ENCODE measurements around the gene RNF144A. TPM values are rescaled to one million over a fixed set of nuclear protein-coding genes. Genes with fewer than 3 reads are reported as not detected.
"Not testable (repeated sequence)": the region's sequence is repeated elsewhere in the genome, so short reads cannot be mapped to it uniquely, and the experiment has no call there.

RNF144A gene
- total and polyA plus RNA-seq, 8 donors, result 1.4 to 71.4 (median 5.6) TPM

DNA sequence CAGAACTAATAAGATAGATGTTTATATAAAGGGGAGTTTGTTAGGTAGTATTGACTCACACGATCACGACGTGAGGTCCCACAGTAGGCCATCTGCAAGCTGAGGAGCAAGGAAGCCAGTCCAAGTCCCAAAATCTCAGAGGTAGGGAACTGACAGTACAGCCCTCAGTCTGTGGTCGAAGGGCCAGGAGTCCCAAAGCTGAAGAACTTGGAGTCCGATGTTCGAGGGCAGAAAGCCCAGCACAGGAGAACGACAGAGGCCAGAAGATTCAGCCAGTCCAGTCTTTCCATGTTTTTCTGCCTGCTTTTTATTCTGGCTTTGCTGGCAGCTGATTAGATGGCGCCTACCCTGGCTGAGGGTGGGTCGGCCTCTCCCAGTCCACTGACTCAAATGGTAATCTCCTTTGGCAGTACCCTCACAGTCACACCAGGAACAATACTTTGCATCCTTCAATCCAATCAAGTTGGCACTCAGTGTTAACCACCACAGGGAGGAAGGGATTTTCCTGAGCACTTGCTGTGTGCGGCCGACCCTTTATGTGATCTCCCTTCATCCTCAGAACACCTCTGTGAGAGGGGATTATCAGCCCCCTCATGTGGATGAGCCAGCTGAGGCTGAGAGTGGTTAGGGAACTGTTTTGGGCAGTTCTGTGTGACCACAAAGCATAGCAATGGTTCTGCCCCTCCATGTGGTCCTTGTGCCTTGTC, 78.3 kb downstream of the RNF144A start:
- Histone ChIP-seq H3K9me3 (no peaks in the 10 kb centered on the region), H3K27ac (no peak overlapping the region), H3K4me3 (no peak overlapping the region), H3K27me3 (no peaks in the 10 kb centered on the region), H3K4me1 (peaks cover 0 to 12% (median 0%) of the 10 kb centered on the region in 4 donors), H3K36me3 (no peaks in the 10 kb centered on the region)
- DNase-seq, result no peak
- intact Hi-C loops (cut with DNase I; ENCODE audit: low total_unique reads), result no loop called here
- 87 to 91% (median 89%) methylated on average over 11 of the region's 11 CpGs for WGBS, 5 donors
- TF ChIP-seq POLR2A (IDR thresholded peaks at IDR 0.05) (no peak), POLR2AphosphoS5 (IDR thresholded peaks at IDR 0.05) (no peak), EP300 (IDR thresholded peaks at IDR 0.05) (no peak)
- TF ChIP-seq, protein P1, sequence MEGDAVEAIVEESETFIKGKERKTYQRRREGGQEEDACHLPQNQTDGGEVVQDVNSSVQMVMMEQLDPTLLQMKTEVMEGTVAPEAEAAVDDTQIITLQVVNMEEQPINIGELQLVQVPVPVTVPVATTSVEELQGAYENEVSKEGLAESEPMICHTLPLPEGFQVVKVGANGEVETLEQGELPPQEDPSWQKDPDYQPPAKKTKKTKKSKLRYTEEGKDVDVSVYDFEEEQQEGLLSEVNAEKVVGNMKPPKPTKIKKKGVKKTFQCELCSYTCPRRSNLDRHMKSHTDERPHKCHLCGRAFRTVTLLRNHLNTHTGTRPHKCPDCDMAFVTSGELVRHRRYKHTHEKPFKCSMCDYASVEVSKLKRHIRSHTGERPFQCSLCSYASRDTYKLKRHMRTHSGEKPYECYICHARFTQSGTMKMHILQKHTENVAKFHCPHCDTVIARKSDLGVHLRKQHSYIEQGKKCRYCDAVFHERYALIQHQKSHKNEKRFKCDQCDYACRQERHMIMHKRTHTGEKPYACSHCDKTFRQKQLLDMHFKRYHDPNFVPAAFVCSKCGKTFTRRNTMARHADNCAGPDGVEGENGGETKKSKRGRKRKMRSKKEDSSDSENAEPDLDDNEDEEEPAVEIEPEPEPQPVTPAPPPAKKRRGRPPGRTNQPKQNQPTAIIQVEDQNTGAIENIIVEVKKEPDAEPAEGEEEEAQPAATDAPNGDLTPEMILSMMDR (IDR thresholded peaks at IDR 0.05), result no peak

DNA sequence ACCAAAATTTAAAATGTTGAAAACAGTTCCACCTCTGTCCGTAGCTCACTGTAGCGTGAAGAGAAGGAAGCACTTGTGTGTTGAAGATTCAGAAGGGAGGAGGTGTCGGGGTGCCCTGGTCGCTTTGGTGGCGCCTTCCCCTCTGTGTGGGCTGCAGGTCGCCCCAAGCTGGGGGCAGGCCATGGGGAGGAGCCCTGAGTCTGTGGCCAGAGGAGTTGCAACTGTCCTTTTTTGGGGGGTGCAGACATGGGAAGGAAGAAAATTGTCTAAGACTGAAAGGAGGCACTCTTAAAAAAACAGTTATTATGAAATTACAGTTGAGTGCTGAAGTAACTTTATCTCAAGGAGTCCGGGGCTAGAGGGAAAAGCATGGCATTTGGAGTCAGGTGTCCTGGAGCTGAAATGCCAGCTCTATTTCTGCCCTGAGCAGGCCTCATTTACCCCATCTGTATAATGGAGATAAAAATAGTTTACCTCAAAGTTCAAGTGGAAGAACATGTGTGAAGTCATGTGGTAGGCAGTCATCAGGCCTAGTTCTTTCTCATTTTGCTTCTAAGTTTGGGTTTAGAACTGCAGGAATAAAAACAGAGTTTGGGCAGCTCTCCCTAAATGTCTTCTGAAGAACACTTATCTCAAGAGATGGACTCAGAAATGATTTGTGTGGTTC, 82.1 kb downstream of the RNF144A start:
- intact Hi-C loops (cut with DNase I; ENCODE audit: low total_unique reads), result no loop called here
- no peak overlapping the region for H3K27ac ChIP-seq
- no peaks in the 10 kb centered on the region for H3K36me3 ChIP-seq
- no peaks in the 10 kb centered on the region for H3K9me3 ChIP-seq
- WGBS, 5 donors, result 72 to 94% (median 83%) methylated on average over 7 of the region's 7 CpGs
- no peaks in the 10 kb centered on the region for H3K27me3 ChIP-seq
- no peaks in the 10 kb centered on the region for H3K4me1 ChIP-seq
- no peak for TF ChIP-seq EP300 (IDR thresholded peaks at IDR 0.05)
- TF ChIP-seq, protein P1 (IDR thresholded peaks at IDR 0.05), result no peak
- no peak for TF ChIP-seq POLR2A (IDR thresholded peaks at IDR 0.05)
- no peak for TF ChIP-seq POLR2AphosphoS5 (IDR thresholded peaks at IDR 0.05)
- no peak for DNase-seq
- no peak overlapping the region for H3K4me3 ChIP-seq

DNA sequence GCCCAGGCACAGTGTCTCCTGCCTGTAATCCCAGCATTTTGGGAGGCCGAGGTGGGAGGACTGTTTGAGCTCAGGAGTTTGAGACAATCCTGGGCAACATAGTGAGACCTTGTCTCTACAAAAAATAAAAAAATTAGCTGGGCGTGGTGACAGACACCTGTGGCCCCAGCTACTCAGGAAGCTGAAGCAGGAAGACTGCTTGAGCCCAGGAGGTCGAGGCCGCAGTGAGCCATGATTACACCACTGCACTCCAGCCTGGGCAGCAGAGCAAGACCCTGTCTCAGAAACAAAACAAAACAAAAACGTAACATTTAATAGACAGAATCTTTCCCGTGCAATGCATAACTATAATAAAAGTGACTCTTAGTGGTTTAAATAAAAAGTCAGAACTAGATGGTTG, 84.2 kb downstream of the RNF144A start:
- 82 to 93% (median 91%) methylated on average over 6 of the region's 6 CpGs for WGBS, 5 donors
- H3K27ac ChIP-seq; H3K4me1 ChIP-seq; H3K27me3 ChIP-seq; H3K36me3 ChIP-seq; intact Hi-C loops (cut with DNase I; ENCODE audit: low total_unique reads); DNase-seq; H3K4me3 ChIP-seq; H3K9me3 ChIP-seq: not testable (repeated sequence)

DNA sequence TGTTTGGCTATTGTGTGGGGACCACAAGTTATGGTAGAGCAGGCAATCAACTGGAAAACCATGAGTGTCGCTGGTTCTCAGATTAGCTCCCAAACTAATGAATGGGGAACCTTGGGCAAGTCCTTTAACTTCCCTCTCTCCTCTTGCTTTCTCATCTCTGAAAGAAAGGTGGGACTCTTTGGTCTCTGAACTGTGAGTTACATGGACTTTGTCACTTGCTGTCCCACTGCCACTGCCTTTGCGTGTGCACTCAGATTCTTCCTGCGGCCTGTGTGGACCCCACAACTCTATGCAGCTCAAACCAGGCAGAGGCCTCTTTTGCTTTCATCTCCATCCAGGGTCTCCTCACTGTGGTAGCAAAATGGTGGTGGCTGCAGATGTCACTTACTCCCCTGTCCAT, 86.7 kb downstream of the RNF144A start:
- no peak for DNase-seq
- no peak overlapping the region for H3K4me3 ChIP-seq
- H3K36me3 ChIP-seq, result no peaks in the 10 kb centered on the region
- WGBS, 5 donors, result 94 to 100% (median 96%) methylated on average over 3 of the region's 3 CpGs
- H3K27ac ChIP-seq, result no peak overlapping the region
- TF ChIP-seq EP300 (IDR thresholded peaks at IDR 0.05) (no peak), POLR2A (IDR thresholded peaks at IDR 0.05) (no peak), POLR2AphosphoS5 (IDR thresholded peaks at IDR 0.05) (no peak)
- TF ChIP-seq, protein P1 (IDR thresholded peaks at IDR 0.05), result no peak
- intact Hi-C loops (cut with DNase I; ENCODE audit: low total_unique reads), result no loop called here
- H3K9me3 ChIP-seq, result no peaks in the 10 kb centered on the region
- H3K4me1 ChIP-seq, result peaks cover 15 to 21% (median 18%) of the 10 kb centered on the region in 4 donors
- no peaks in the 10 kb centered on the region for H3K27me3 ChIP-seq

DNA sequence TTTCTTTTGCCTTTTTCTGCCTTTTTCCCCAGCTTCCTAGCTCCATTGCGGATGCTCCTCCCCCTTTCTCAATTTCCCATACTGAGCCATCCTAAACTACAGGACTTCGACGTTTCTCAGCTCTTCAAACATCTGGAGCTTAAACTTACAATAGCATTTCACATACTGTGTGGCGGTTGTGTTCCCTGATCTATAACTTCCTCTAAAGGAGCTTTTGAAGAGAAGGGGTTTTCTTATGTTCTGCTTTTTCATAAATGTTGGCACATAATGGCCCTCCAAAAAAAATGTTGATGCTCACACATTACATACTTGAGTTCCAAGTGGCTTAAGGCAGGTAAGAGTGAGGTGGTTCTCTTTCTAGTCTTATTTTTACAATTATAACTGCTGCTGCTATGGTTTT, 87.4 kb downstream of the RNF144A start:
- no peaks in the 10 kb centered on the region for H3K27me3 ChIP-seq
- H3K27ac ChIP-seq, result no peak overlapping the region
- intact Hi-C loops (cut with DNase I; ENCODE audit: low total_unique reads), result no loop called here
- DNase-seq, result no peak
- WGBS, 5 donors, result 61 to 66% (median 64%) methylated on average over 4 of the region's 4 CpGs
- no peaks in the 10 kb centered on the region for H3K9me3 ChIP-seq
- peaks cover 15 to 26% (median 23%) of the 10 kb centered on the region in 4 donors for H3K4me1 ChIP-seq
- H3K4me3 ChIP-seq, result no peak overlapping the region
- TF ChIP-seq, protein P1 (IDR thresholded peaks at IDR 0.05), result no peak
- TF ChIP-seq POLR2AphosphoS5 (IDR thresholded peaks at IDR 0.05), result no peak
- TF ChIP-seq POLR2A (IDR thresholded peaks at IDR 0.05), result no peak
- no peak for TF ChIP-seq EP300 (IDR thresholded peaks at IDR 0.05)
- H3K36me3 ChIP-seq, result no peaks in the 10 kb centered on the region

Measured in stomach (tissue), 9 donors.